Lung (tissue), 12 donors: ENCODE data around the gene TMPRSS13. TPM values are rescaled to one million over a fixed set of nuclear protein-coding genes. Genes with fewer than 3 reads are reported as not detected.
A peak's percentile ranks its signal among the peaks of the same experiment; 100 is the strongest.

Experiments
- ATAC-seq: fragments of 200-7000 bp; cut with Tn5 transposase; one replicate; pipeline ENCODE4 v1.9.1; 2020; ENCODE audit warnings: moderate number of reproducible peaks; ENCODE audit not compliant: insufficient read depth, low FRiP score
- DNase-seq, 3 donors: peaks; one replicate each; pipeline ENCODE4 v3.0.0-alpha.2; 2013 to 2017
- H3K27ac ChIP-seq, 2 donors: one replicate each; pipeline ENCODE4 v1.5.1; 2013; ENCODE audit warnings: mild to moderate bottlenecking in 2 of 2, moderate library complexity in 2 of 2, control low read depth in 1 of 2, inconsistent platforms in 1 of 2, low read depth in 1 of 2, low read length in 1 of 2
- H3K27me3 ChIP-seq, 3 donors: one replicate each; pipeline ENCODE4 v1.5.1; 2013; ENCODE audit warnings: low read length in 2 of 3; ENCODE audit not compliant: control insufficient read depth in 3 of 3, insufficient read depth in 3 of 3
- H3K36me3 ChIP-seq, 4 donors: one replicate each; pipeline ENCODE4 v1.5.1; 2013; ENCODE audit warnings: low read length in 4 of 4, mild to moderate bottlenecking in 1 of 4, moderate library complexity in 1 of 4; ENCODE audit not compliant: control insufficient read depth in 4 of 4, insufficient read depth in 4 of 4
- H3K4me1 ChIP-seq, 5 donors: one replicate each; pipeline ENCODE4 v1.5.1; 2013; ENCODE audit warnings: low read length in 5 of 5, mild to moderate bottlenecking in 2 of 5, moderate library complexity in 1 of 5; ENCODE audit not compliant: control insufficient read depth in 5 of 5, insufficient read depth in 5 of 5
- H3K4me3 ChIP-seq: one replicate; pipeline ENCODE4 v1.5.1; 2013; ENCODE audit warnings: mild to moderate bottlenecking, control low read depth, moderate library complexity
- H3K9ac ChIP-seq, 2 donors: one replicate each; pipeline ENCODE4 v1.5.1; 2013; ENCODE audit warnings: low read length in 2 of 2, control low read depth in 1 of 2; ENCODE audit not compliant: insufficient read depth in 1 of 2
- H3K9me3 ChIP-seq, 4 donors: one replicate each; pipeline ENCODE4 v1.5.1; 2013; ENCODE audit warnings: low read length in 3 of 4, mild to moderate bottlenecking in 1 of 4, moderate library complexity in 1 of 4; ENCODE audit not compliant: control insufficient read depth in 4 of 4, insufficient read depth in 3 of 4
- CTCF ChIP-seq: IDR thresholded peaks from 2 replicates; pipeline ENCODE4 v1.5.1; 2012; ENCODE audit warnings: mild to moderate bottlenecking; ENCODE audit errors: control extremely low read depth, extremely low read depth
- WGBS, 2 donors: extraction: QIAGEN DNeasy Blood & Tissue Kit; methylation state at CpG; one replicate each; pipeline ENCODE4 v1.1.7; 2013; 5-methylcytosine and 5-hydroxymethylcytosine counted together
- polyA plus RNA-seq, 2 donors: library from polyadenylated mRNA; stranded (reverse); fragments of 200-250 nt; gene quantifications; one replicate each; pipeline ENCODE4 v1.2.1, GENCODE V29; 2013
- total RNA-seq, 2 donors: library from RNA; depleted of rRNA in 1 of 2; stranded (reverse); fragments of >200 nt in 1 of 2; gene quantifications; one replicate each; pipeline ENCODE4 v1.2.1, GENCODE V29; 2014 to 2021
- donor health status: control.
- donor health status: control.
- donor health status: Bipolar disorder and iron deficiency.
- donor health status: healthy.
- donor health status: DM: yes; HTN: yes; CAD: no.

Gene TMPRSS13
- total and polyA plus RNA-seq, 4 donors: 5.8 to 9.4 (median 9.2) TPM

GRCh38 chr11:117933475-117933874, 4.3 kb upstream of the TMPRSS13 start:
- no peak for TF ChIP-seq CTCF
- 85 to 93% methylated on average over 4 of the region's 4 CpGs for WGBS, 2 donors
- ATAC-seq: no peak

GRCh38 chr11:117932947-117933346, 3.7 kb upstream of the TMPRSS13 start:
- no peak for TF ChIP-seq CTCF
- DNase-seq (no peak), ATAC-seq (no peak)
- H3K27me3 ChIP-seq: no peaks in the 10 kb centered on the region
- no peaks in the 10 kb centered on the region for H3K9me3 ChIP-seq
- H3K4me1 ChIP-seq: peaks cover 0 to 8% (median 3%) of the 10 kb centered on the region in 5 donors
- no peak overlapping the region for H3K9ac ChIP-seq
- no peaks in the 10 kb centered on the region for H3K36me3 ChIP-seq
- H3K4me3 ChIP-seq: no peak overlapping the region
- 70 to 81% methylated on average over 3 of the region's 3 CpGs for WGBS, 2 donors
- no peak overlapping the region for H3K27ac ChIP-seq

More at GRCh38 chr11:117933475-117933874, 4.3 kb upstream of the TMPRSS13 start:
- no peak overlapping the region for H3K27ac ChIP-seq
- H3K4me3 ChIP-seq: no peak overlapping the region
- no peaks in the 10 kb centered on the region for H3K36me3 ChIP-seq
- no peak for DNase-seq
- no peaks in the 10 kb centered on the region for H3K27me3 ChIP-seq
- H3K9me3 ChIP-seq: no peaks in the 10 kb centered on the region
- H3K4me1 ChIP-seq: peaks cover 0 to 8% (median 3%) of the 10 kb centered on the region in 5 donors
- no peak overlapping the region for H3K9ac ChIP-seq

- no peaks in the 10 kb centered on the region for H3K27me3 ChIP-seq
- no peak overlapping the region for H3K4me3 ChIP-seq
- no peak for TF ChIP-seq CTCF
- H3K9ac ChIP-seq: no peak overlapping the region
- ATAC-seq (no peak), DNase-seq (no peak)
- peaks cover 0 to 10% (median 3%) of the 10 kb centered on the region in 5 donors for H3K4me1 ChIP-seq
- 93% methylated on average over 6 of the region's 6 CpGs for WGBS, 2 donors
- H3K36me3 ChIP-seq: no peaks in the 10 kb centered on the region
- H3K9me3 ChIP-seq: no peaks in the 10 kb centered on the region
- no peak overlapping the region for H3K27ac ChIP-seq
Measured at GRCh38 chr11:117932426-117932825, 3.2 kb upstream of the TMPRSS13 start.

- no peak overlapping the region for H3K9ac ChIP-seq
- DNase-seq (peak in 2 of 3 donors; percentile 34 to 47), ATAC-seq (no peak)
- H3K27ac ChIP-seq: no peak overlapping the region
- H3K36me3 ChIP-seq: no peaks in the 10 kb centered on the region
- no peak overlapping the region for H3K4me3 ChIP-seq
- H3K4me1 ChIP-seq: peaks cover 0 to 10% (median 3%) of the 10 kb centered on the region in 5 donors
- WGBS, 2 donors: 38 to 65% methylated on average over 2 of the region's 2 CpGs
- TF ChIP-seq CTCF: no peak
- H3K27me3 ChIP-seq: no peaks in the 10 kb centered on the region
- no peaks in the 10 kb centered on the region for H3K9me3 ChIP-seq
Measured at GRCh38 chr11:117931971-117932370, 2.8 kb upstream of the TMPRSS13 start.
